Skin epidermis (tissue), 12 donors: ENCODE measurements around the gene DENND4B.
"Not testable (repeated sequence)": the region's sequence is repeated elsewhere in the genome, so short reads cannot be mapped to it uniquely, and the experiment has no call there.

ENCODE experiments used
- H3K27ac ChIP-seq, 21 experiments: fragments of 200-600 bp; sonication (generic) in 11 of 21; one replicate each; pipeline ENCODE4 v1.5.0; 2020; ENCODE audit warnings: mild to moderate bottlenecking in 3 of 21, inconsistent platforms in 2 of 21, moderate library complexity in 2 of 21
- H3K4me3 ChIP-seq, 7 experiments: fragments of 200-600 bp; sonication (generic) in 2 of 7; one replicate each; pipeline ENCODE4 v1.5.0; 2020; ENCODE audit warnings: inconsistent platforms in 2 of 7, mild to moderate bottlenecking in 2 of 7, moderate library complexity in 1 of 7

DENND4B gene

DNA sequence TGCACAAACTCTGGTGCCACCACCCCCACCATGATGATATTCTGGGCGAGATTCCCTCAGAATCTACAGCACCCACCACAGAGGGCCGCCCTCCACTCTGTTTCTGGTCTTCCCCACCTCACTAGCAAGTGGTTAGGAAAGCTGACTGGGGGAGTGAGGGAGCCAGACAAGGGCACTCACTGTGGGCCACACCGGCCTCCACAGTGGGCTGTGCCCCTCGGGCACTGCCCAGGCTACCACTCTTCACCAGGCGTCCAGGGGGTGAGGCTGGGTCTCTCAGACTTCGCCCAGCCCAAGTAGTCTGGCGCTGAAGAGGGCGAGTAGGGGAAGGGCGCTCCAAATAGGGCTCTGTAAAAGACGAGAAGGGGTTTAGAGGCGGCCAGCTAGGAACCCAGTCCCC lies 12.6 kb downstream of the DENND4B start:
- Histone ChIP-seq H3K27ac (no peak overlapping the region), H3K4me3 (no peak overlapping the region)

DNA sequence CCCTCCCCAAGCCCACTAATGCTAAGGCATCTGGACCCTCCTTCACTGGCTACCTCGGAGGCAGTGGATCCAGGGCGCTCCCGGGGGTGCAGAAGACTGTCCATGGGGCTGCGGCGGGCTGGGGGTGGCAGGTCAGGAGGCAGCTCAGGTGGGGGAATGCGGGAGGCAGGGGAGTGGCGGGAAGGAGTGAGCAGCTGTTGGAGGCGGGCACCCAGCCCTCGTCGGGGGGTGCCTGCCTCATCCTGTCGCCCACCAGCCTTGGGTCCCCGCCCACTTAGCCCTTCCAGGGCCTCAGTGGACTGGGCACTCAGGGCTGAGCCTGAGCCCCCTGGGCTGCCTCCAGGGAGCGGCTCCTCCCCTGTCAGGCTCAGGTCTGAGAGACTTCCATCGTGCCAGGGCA lies 13.1 kb downstream of the DENND4B start:
- Histone ChIP-seq H3K4me3 (no peak overlapping the region), H3K27ac (peak overlapping the region in 1 of 21 experiments; percentile 1)

DNA sequence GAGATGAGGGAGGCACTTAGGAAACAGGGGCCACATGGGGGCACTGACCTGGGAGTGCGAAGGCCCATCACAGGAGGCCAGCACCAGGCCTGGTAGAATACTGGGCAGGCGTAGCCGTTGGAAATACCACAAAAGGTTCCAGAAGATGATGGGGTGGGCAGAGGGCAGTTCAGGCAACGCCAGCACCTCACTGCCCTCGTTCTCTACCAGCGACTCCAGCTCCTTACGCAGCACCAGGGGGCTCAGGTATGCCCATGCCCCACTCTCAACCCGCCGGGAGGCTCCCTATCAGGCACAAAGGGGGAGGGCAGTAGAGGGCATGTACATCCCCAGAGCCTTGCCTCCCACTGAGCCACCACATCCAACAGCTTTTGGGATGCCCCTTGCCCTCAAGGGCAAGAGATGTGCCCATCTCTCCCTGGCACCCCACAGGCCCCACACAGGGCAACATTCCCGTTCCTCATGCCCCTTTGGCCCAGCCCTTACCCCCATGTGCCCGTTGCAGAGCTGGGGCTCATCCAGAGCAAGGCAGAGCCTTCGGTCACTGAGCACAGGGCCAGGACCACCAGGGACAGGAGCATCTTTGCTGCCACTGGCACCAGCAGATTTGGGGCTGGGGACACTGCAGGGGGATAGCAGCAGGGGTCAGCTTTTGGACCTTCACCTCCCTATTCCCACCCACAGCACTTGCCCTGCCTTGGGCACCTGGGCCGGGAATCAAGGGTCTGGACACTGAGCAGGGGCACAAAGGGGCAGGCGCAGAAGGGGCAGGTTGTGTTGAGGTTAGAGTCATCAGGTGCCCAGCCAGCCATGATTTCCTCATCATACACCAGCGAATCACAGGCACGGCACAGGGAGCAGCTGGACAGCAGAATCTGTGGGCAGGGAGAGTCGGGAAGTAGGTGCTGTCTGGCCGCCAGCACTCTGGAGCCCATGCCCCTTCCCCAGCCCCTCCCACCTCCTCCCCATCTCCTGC lies 14.1 kb downstream of the DENND4B start:
- Histone ChIP-seq H3K4me3 (no peak overlapping the region), H3K27ac (no peak overlapping the region)

DNA sequence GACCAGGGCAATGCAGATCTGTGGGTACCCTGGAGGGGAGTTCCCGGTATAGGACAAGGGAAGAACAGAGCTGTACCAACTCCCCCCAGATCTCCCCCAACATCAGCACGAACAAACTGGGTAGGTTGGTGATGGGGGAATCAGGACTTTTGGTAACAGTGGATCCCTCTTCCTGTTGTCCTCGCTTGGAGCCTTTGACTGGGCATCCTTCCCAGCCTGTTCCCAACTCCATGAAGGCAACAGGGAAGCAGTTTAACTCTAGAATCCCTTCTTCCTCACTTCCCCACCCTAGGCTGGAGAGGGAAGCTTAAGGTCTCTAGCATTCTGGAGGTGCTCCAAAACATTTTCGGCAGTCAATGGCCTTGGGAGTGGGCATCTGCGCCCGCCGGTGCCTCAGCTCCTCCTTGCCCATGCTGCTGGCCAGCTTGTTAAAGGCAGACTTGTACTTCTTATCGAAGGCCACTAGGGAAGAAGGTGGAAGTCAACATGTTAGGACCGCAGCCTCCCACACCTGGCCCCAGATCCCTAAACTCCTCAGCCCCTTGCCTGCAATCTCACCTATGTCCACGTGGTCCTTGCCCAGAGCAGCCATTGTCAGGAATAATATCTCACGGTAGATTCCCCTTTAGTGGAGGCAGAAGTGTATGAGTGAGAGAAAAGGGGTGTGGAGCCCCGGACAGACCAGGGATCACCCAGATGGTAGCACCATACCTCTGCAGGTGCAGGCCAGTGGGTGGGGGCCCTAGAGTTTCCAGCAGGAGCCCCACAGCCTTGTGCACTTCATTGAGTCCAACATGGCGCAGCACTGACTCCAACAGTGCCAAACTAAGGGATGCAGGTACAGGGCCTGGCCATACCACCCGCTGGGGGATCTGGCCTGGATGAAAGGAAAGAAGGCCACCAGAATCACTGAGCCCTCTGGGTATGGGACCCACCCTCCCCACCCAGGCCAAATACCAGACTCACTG lies 16.3 kb downstream of the DENND4B start:
- Histone ChIP-seq H3K4me3 (no peak overlapping the region), H3K27ac (no peak overlapping the region)

DNA sequence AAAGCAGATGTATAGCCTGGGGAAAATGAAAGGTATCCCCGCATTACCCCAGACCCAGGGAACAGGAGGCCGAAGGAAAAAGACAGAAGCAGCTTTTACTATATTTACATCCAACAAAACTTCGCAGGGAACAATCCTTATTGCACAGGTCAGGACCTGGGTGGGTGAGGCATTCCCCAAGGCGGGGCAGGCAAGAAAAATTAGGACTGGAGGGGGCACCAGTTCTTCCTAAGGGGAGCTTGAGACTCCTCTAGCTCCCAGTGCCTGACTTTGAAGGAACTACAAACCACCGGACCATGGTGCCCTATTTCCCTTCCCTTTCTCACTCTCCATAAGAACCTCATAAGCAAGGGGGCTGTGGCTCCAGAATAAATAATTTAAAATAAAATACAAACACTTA lies 17.1 kb downstream of the DENND4B start:
- Histone ChIP-seq H3K27ac (peak overlapping the region in 2 of 21 experiments; percentile 14 to 63), H3K4me3 (no peak overlapping the region)

DNA sequence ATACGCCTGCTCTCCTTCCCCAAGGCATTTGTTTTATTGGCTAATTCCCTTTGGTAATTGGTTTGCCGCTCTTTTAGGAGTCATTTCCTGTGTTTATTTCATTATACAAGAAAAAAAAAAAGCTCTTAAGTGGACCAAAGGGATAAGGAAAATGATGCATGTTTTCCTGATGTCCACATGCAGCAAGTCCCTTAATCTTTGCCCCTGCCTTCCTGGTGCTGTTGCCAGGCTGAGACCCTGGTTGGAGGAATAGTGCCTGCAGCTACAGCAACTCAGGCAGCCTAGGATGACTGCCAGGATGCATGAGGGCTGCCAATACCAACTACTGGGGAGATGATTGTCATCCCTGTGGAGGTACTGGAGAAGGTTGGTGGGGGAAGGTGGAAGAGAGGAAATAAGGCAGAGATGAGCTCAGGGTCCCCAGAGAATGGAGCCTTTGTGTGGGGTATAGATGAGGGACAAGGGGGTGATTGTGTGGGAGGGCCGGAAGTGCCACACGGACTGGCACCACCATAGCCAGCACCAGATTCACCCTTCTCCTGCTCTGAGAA lies 17.7 kb downstream of the DENND4B start:
- Histone ChIP-seq H3K4me3 (no peak overlapping the region), H3K27ac (peak overlapping the region in 3 of 21 experiments; percentile 14 to 63 (median 31))

DNA sequence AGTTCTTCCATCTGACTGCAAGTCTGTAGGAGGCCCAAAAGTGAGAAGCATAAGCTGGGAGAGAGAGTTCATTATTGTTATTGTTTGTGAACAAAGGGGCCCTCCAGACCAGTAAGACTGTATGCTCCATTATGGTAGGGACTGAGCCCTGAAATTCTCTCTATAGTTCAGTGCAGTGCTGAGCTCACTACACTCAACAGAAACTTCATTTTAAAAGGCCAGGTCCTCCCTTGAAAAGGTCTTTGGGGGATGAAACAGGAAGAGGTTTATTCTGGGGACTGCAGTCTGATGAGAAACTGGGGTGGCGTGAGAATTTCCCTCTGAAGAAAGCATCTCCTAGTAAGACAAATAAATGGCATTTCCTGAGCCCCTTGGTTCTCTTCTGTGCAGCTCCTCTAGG lies 18.3 kb downstream of the DENND4B start:
- Histone ChIP-seq H3K4me3 (no peak overlapping the region), H3K27ac (peak overlapping the region in 3 of 21 experiments; percentile 12 to 42 (median 31))

DNA sequence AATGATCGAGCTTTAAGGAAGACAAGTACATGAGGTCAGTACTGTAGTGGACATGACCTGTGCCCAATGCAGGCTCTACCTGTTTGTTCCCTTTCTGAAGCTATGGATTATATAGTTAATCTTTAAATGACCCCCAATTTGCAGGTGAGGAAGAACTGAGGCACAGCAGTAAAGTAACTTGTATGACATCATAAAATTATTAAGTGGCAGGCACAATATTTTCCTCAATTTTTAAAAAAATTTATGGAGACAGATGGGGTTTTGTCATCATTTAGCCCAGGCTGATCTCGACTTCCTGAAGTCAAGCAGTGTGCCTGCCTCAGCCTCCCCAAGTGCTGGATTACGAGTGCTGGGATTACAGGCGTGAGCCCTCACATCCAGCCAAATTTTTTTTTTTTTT lies 20.1 kb downstream of the DENND4B start:
- no peak overlapping the region for H3K4me3 ChIP-seq
- no peak overlapping the region for H3K27ac ChIP-seq

DNA sequence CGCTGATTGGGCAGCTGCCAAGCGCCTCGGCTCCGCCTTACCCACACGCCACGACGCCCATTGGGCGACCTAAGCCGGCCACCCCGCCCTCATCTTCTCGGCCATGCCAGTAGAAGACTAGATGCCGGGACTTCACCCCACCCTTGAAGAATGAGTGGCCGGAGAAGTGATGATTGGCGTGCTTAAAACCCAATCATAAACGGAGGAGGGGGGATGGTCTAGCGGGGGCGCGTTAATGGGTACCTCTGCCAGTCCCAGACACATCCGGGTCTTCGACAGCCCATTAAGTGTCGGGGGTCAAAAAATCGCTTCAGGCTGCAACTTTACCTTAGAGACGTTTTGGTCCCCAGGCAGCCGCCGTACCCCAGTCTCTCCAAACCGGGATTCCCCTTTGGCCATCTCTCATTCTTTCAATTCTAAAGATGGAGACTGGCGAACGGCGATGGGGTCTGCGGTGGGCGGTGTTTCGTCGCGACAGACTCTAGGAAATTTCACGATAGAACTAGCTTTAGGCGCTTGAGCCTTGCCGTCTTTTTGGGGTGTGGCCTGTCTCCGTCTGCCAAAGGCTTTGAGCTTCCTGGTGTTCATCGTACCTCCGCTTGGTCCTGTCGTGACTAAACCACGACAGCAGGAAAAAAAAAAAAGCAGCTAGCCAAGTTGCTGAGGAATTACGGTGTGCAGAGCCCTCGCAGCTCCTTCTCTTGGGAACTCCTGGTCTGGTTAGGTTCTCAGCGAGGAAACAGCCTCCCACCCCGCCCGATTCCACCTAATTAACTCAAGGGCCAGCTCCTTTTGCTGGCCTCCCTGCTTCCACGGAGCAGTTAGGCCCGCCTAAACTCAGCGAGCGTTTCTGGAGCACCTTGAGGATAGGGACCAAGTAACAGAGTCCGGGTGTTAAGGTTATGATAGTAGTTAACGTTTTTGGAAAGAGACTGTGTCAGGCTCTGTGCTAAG lies 23.3 kb downstream of the DENND4B start, which contains the start of gene GATAD2B:
Gene GATAD2B (minus strand): TSS at position 1 of the 954 bp plus-strand sequence. CDS start 94,625 bp downstream, outside the sequence.
- Histone ChIP-seq H3K4me3 (peak within 1 kb of the TSS; percentile 62 to 95 (median 84)), H3K27ac (peak within 1 kb of the TSS; percentile 39 to 96 (median 91))

DNA sequence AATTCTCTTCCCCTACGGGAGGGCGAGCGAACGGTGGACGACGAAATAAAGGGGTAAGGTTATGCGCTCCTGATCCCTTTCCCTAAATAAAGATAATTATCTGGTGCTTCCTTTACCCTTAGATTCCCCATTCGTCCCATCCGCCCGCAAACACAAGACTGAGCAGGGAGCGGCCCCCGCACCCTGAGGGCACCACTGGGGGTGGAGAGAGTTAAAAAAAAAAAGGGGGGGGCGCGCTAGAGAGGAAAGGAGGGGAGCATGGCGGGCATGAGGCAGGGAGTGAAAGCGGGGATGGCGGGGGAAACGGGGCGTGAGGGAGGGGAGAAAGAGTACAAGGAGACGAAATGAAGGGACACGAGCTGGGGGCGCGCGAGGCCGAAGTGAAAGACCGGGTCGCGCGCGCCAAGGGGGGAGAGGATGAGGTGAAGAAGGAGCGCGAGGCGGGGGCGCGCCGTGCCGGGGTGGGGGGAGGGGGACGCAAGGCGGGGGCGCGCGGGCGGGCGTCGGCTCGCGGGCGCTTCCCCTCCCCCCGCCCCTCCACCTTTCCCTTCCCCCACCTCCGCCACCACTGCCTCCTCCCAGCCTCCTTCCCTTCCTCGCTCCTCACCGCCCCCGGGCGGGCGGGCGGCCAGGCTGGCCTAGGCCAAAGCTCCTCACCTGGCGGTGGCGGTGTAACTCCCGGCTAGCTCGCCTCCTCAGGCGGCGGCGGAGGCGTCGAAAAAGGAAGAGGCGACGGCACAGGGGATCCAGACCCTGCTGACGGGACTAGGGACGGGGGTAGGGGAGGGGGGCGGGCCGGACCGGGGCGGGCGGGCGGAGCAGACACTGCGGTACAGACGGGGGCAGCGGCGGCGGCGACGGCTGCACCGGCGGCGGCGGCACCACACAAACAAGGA lies 24.2 kb downstream of the DENND4B start:
- H3K4me3 ChIP-seq: peak overlapping the region; percentile 62 to 95 (median 84)
- peak overlapping the region; percentile 14 to 96 (median 91) for H3K27ac ChIP-seq

DNA sequence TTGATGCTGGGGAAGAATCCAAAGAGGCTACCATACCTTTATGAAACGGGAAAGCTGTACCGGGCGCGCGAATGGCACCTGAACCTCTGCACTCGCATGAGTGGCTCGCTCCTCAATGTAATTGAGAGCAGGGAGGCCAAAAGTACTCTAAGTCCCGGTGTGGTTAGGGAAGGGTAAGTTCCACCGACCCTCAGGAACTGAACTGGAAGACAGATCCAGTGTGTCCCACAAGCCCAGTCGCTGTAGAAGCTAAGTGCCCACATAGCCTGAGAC lies 24.8 kb downstream of the DENND4B start:
- H3K27ac ChIP-seq: peak overlapping the region in 18 of 21 experiments; percentile 86 to 96 (median 91)

DNA sequence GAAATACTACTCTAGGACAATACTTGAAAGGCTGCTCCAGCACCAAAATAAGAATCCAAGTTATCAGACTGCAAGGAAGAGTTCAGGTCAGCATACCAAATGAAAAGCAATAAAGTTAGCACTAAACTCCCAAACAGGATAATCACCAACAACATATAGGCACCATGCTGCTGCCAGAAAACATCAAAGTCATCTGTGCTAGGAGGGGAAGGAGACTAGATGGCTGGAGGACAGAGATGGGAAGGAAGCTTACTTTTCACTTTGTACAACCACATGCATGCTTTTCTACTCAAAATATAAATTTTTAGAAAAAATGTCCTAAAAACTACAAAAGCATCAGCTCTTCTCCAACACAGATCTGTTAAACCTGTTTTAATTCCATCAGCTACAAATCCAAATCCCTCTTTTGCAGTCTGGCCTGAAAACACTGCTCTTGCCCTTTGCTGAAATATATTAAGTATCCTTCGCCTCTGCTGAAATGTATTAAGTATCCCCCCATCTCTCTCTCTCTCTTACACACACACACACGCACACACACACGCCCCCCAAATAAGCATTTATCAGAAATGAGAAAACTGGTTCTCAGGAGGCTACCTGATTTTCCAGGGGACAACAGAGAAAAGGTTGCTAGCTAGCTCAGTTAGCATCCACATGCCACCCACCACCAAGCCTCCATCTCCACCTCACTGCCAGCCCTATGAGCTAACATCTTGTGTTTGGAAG lies 25.3 kb downstream of the DENND4B start:
- Histone ChIP-seq H3K27ac (peak overlapping the region in 16 of 21 experiments; percentile 86 to 96 (median 91)), H3K4me3 (peak overlapping the region; percentile 62 to 95 (median 84))

More for the DNA sequence above, 24.8 kb downstream of the DENND4B start:
- H3K4me3 ChIP-seq: peak overlapping the region; percentile 62 to 95 (median 84)

DNA sequence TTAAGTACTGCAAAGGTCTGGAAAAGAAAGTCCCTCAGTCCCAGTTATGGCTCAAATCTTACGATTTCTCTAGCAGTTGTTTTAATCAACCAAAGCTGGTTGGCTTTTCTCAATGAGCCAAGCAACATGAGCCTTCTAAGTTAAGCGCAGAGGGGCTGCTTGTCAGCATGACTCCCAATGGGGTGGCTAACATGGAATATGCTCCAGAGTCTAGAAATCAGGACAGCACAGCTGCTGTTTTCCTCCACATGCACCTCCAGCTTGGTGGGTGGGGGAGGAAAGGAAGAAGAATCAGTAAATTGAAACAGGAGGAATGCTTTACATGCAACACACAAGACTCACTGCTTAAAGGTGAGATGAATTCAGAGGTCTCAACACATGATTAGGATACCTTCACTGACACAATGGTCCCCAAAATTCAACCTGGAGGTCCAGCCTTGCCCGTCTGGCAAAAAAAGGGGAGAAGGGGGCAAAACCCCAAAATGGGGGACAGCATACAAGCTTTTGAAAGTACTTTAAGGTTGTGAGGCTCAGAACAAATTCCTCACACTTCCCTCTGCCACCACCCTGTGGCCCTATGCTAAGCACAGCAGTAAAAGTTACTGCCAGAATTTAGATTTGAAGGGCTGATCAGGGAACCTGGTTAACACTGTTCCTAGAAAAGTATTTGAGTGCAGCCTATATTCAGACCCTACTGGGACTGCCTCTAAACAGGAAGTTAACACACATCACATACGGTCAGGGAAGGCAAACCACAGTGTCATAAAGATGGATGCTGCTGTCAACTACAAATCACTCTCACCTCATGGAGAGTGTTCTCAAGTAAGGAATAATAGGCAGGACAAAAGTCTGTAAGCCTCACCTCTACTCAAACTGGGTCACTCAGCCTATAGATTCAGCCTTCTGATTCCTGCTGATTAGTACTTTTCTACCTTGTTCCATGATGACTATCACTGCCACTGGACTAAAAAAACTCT lies 26.4 kb downstream of the DENND4B start:
- no peak overlapping the region for H3K4me3 ChIP-seq
- peak overlapping the region in 8 of 21 experiments; percentile 12 to 86 (median 38) for H3K27ac ChIP-seq

DNA sequence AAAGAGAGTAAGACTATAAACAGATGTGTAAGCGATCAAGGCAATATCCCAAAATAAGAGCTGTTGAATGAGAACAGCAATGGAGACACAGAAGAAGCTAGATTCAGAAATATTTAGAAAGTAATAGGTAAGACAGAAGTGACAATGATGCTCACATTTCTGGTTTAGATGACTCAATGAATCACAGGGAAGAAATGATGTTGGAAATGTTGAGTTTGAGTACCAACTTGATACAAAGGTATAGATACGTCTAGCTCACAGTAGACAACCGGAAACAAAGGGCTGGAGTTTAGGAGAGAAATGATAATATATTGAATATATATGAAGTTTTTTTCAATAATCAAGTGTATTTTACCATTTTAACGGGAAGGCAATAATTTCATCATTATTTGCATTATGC lies 30.2 kb downstream of the DENND4B start:
- Histone ChIP-seq H3K4me3 (no peak overlapping the region), H3K27ac (no peak overlapping the region)

DNA sequence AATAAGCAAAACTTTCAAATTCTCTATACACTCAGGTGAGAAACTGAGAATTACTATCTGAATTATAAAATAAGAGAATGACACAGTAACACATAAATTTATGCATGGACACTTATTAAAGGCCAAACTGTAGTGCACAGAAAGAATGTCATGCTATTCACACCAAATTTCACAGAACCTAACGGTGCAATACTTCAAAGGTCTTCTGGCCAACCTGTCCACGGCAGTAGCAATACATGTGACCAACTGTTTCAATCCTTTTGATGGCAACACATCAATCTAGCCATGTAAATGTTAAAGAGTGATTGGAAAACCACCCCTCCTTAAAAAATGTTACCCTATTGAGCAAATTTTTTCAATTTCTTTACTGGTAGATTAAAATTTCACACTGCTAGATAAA lies 34.2 kb downstream of the DENND4B start:
- no peak overlapping the region for H3K4me3 ChIP-seq

DNA sequence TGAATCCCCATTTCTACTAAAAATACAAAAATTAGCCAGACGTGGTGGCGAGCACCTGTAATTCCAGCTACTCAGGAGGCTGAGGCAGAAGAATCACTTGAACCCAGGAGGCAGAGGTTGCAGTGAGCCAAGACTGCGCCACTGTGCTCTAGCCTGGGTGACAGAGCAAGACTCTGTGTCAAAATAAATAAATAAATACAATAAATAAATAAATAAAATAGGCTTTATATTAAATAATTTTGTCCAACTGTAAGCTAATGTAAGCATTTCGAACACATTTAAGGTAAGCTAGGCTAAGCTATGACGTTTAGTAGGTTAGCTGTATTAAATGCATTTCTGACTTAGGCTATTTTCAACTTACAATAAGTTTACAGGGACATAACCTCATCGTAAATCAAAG lies 36.0 kb downstream of the DENND4B start:
- not testable (repeated sequence) for H3K4me3 ChIP-seq, H3K27ac ChIP-seq

More for the DNA sequence above, 34.2 kb downstream of the DENND4B start:
- H3K27ac ChIP-seq: no peak overlapping the region
